GM12873 (cell line): ENCODE measurements around the gene STARD3NL.

Source experiments
- CTCF ChIP-seq: IDR thresholded peaks from 2 replicates; pipeline ENCODE4 v1.5.1; 2012; ENCODE audit warnings: low read depth, mild to moderate bottlenecking, moderate library complexity, low read length, control low read depth; ENCODE audit not compliant: insufficient read depth; ENCODE audit errors: missing control alignments

Gene STARD3NL

GRCh38 chr7:38274486-38274885 lies 96.4 kb downstream of the STARD3NL start:
- no peak for TF ChIP-seq CTCF

- no peak for TF ChIP-seq CTCF
Observed at GRCh38 chr7:38274927-38275620, 97.0 kb downstream of the STARD3NL start.

- no peak for TF ChIP-seq CTCF
Observed at GRCh38 chr7:38276096-38276877, 98.2 kb downstream of the STARD3NL start.

GRCh38 chr7:38280000-38280399 lies 102.0 kb downstream of the STARD3NL start:
- no peak for TF ChIP-seq CTCF
